Activated T-cell treated with anti-CD3 and anti-CD28 coated beads, Interleukin-2, amount 50 U/mL, for 24 hours (primary cell): ENCODE results near the gene KRT16.
"Not testable (repeated sequence)": the region's sequence is repeated elsewhere in the genome, so short reads cannot be mapped to it uniquely, and the experiment has no call there.

Source experiments
- DNase-seq: peaks from one replicate; pipeline ENCODE4 v3.0.0-alpha.2; 2020
- H3K27ac Mint-ChIP-seq: 2 replicates; pipeline ENCODE4 v1.8.0; 2020; ENCODE audit warnings: mild to moderate bottlenecking, mixed read lengths
- H3K27me3 Mint-ChIP-seq: 2 replicates; pipeline ENCODE4 v1.8.0; 2020; ENCODE audit warnings: mixed read lengths
- H3K36me3 Mint-ChIP-seq: 2 replicates; pipeline ENCODE4 v1.8.0; 2020; ENCODE audit warnings: low read depth, mixed read lengths
- H3K4me1 Mint-ChIP-seq: 2 replicates; pipeline ENCODE4 v1.8.0; 2020; ENCODE audit warnings: low read depth, mixed read lengths
- H3K4me3 Mint-ChIP-seq: 2 replicates; pipeline ENCODE4 v1.8.0; 2020; ENCODE audit warnings: mild to moderate bottlenecking, moderate library complexity, mixed read lengths
- H3K9me3 Mint-ChIP-seq: 2 replicates; pipeline ENCODE4 v1.8.0; 2020; ENCODE audit warnings: mixed read lengths

Gene KRT16

DNA sequence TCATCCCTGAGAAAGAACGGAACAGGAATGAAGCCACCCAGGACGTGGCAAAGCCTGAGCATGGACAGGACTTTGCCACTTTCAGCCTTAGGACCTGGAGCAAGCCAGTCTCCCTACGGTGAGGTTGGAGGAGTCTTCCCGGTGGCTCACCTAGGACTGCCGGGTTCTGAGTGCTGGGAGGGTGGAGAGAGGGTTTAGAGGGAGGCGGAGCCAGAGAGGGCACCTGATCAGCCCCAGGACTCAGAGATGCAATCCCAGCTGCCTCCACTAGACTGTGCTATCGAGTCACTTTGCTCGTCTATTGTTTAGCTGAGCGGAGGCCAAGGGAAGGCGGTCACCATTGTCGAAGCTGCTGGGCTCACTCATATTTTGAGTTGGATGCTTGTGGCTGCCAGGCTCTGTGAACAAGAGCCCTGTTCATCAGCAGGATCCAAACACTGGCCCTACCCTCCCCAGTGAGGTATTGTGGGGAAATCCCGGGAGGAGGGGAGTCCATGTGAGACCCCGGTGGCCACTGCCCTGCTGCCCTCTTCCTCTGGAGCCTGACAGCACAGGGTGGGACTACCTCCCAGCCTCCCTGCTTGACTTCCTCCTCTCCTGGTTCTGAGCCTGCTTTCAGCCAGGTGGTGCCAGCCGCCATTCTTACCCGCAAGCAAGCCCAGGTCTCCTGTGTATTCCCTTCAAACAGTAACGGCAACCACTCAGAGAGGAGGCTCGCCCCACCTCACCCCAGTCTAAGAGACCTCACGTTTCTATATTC lies 32.9 kb downstream of the KRT16 start:
- no peak overlapping the region for H3K27ac Mint-ChIP-seq
- no peaks in the 10 kb centered on the region for H3K9me3 Mint-ChIP-seq
- no peaks in the 10 kb centered on the region for H3K4me1 Mint-ChIP-seq
- H3K4me3 Mint-ChIP-seq, result no peak overlapping the region
- peaks cover 65% of the 10 kb centered on the region for H3K27me3 Mint-ChIP-seq
- H3K36me3 Mint-ChIP-seq, result no peaks in the 10 kb centered on the region
- DNase-seq, result peak; percentile 75

GRCh38 chr17:41578971-41579370 lies 33.6 kb downstream of the KRT16 start:
- Mint-ChIP-seq H3K27me3 (peaks cover 65% of the 10 kb centered on the region), H3K4me3 (no peak overlapping the region), H3K4me1 (no peaks in the 10 kb centered on the region), H3K9me3 (no peaks in the 10 kb centered on the region), H3K27ac (no peak overlapping the region), H3K36me3 (no peaks in the 10 kb centered on the region)
- DNase-seq, result no peak

- DNase-seq, result no peak
- Mint-ChIP-seq H3K4me1 (no peaks in the 10 kb centered on the region), H3K27ac (no peak overlapping the region), H3K27me3 (peaks cover 65% of the 10 kb centered on the region), H3K36me3 (no peaks in the 10 kb centered on the region), H3K9me3 (no peaks in the 10 kb centered on the region), H3K4me3 (no peak overlapping the region)
Measured at GRCh38 chr17:41578538-41578937, 34.0 kb downstream of the KRT16 start.

- not testable (repeated sequence) for H3K27ac Mint-ChIP-seq, H3K36me3 Mint-ChIP-seq, DNase-seq, H3K9me3 Mint-ChIP-seq, H3K4me3 Mint-ChIP-seq, H3K4me1 Mint-ChIP-seq
- peaks cover 68% of the 10 kb centered on the region for H3K27me3 Mint-ChIP-seq
Measured at GRCh38 chr17:41576740-41577139, 35.8 kb downstream of the KRT16 start.

DNA sequence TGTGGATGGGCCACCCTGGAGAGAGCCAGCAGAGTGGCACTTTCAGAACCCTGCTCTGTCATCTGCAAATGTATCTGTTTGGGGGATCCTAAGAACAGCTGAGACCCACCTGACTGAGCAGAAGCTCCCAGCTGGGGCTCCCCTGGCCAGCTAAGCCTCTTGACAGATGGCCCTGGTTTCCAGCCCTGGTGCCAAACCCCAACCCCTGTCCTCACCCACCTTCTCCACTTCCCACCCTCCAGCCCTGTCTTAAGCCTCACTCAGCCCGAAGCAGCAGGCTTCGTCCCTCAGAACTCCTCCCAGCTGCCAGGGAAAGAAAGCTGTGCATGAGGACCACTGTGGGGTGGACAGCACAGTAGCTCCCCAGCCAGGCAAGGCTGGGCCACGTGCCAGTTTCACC lies 37.2 kb downstream of the KRT16 start:
- no peaks in the 10 kb centered on the region for H3K9me3 Mint-ChIP-seq
- H3K36me3 Mint-ChIP-seq, result no peaks in the 10 kb centered on the region
- no peak overlapping the region for H3K4me3 Mint-ChIP-seq
- no peak for DNase-seq
- H3K27ac Mint-ChIP-seq, result no peak overlapping the region
- H3K4me1 Mint-ChIP-seq, result no peaks in the 10 kb centered on the region
- H3K27me3 Mint-ChIP-seq, result peaks cover 64% of the 10 kb centered on the region

DNA sequence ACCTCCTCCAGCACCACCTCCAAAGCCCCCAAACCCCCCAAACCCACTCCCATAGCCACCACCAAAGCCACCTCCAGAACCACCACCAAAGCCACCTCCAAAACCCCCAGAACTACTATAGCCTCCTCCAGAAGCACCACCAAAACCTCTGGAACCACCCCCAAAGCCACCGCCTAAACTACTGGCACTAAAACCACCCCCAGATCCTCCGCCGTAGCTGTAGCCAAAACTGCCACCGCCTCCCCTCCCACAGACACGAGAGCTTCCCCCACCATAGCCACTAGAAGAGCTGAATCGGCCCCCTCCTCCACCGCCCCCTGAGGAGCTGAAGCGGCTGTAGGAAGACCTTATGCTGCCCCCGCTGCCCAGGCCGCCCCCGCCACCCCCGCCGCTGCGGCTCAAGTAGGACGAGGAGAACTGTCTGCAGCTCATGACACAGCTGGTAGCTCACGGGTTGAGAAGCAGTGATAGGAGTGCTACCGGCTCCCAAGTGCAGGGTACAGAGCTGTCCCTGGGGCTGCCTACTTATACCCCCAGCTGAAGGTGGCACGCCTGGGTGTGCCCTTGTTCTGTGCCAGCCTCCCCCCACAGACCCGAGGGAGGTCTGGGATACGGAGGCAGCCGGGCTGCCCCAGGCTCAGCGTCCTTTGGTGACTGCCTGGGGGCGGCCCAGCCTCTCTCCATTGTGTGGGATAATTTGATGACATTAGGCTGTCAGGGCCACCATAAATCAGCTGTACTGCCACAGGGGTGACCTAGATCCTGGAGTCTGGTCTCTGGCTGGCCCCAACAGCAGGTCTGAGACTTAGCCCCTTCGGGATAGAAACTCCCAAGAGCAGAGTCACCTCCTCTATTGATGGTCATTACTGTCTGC lies 40.8 kb downstream of the KRT16 start, which contains the start of gene KRT9:
Gene KRT9 (minus strand): TSS at position 499 of the 874 bp plus-strand sequence. CDS start 67 bp downstream, at position 432.
- Mint-ChIP-seq H3K27me3 (peaks cover 39% of the 10 kb centered on the region), H3K9me3 (peaks cover 10% of the 10 kb centered on the region), H3K4me3 (no peak within 1 kb of the TSS), H3K36me3 (no peaks in the 10 kb centered on the region), H3K27ac (no peak within 1 kb of the TSS), H3K4me1 (peaks cover 8% of the 10 kb centered on the region)
- DNase-seq, result no peak

DNA sequence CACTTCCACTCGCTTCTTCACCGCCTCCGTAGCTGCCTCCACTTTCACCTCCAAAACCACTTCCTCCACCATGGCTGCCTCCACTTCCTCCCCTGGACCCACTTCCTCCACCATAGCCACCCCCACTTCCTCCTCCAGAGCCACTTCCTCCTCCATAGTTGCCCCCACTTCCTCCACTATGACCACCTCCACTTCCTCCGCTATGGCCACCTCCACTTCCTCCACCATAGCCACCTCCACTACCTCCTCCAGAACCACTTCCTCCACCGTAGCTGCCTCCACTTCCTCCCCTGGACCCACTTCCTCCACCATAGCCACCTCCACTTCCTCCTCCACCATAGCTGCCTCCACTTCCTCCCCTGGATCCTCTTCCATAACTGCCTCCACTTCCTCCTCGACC lies 45.2 kb downstream of the KRT16 start:
- no peaks in the 10 kb centered on the region for H3K36me3 Mint-ChIP-seq
- no peak for DNase-seq
- no peak overlapping the region for H3K4me3 Mint-ChIP-seq
- peaks cover 21% of the 10 kb centered on the region for H3K27me3 Mint-ChIP-seq
- peaks cover 10% of the 10 kb centered on the region for H3K9me3 Mint-ChIP-seq
- H3K4me1 Mint-ChIP-seq, result peaks cover 10% of the 10 kb centered on the region
- no peak overlapping the region for H3K27ac Mint-ChIP-seq

- Mint-ChIP-seq H3K27ac (no peak overlapping the region), H3K36me3 (no peaks in the 10 kb centered on the region), H3K9me3 (peaks cover 10% of the 10 kb centered on the region), H3K4me1 (peaks cover 10% of the 10 kb centered on the region), H3K4me3 (no peak overlapping the region), H3K27me3 (peaks cover 33% of the 10 kb centered on the region)
- no peak for DNase-seq
Measured at GRCh38 chr17:41565338-41565737, 47.2 kb downstream of the KRT16 start.

GRCh38 chr17:41563607-41564170 lies 48.9 kb downstream of the KRT16 start:
- Mint-ChIP-seq H3K27ac (no peak overlapping the region), H3K4me1 (peaks cover 10% of the 10 kb centered on the region)
- DNase-seq, result no peak

GRCh38 chr17:41561554-41561953 lies 51.0 kb downstream of the KRT16 start:
- H3K4me3 Mint-ChIP-seq, result no peak overlapping the region
- no peak overlapping the region for H3K27ac Mint-ChIP-seq
- DNase-seq, result no peak
- H3K27me3 Mint-ChIP-seq, result peaks cover 62% of the 10 kb centered on the region
- no peaks in the 10 kb centered on the region for H3K36me3 Mint-ChIP-seq
- H3K9me3 Mint-ChIP-seq, result no peaks in the 10 kb centered on the region
- H3K4me1 Mint-ChIP-seq, result no peaks in the 10 kb centered on the region

More at GRCh38 chr17:41563607-41564170, 48.9 kb downstream of the KRT16 start:
- Mint-ChIP-seq H3K27me3 (peaks cover 41% of the 10 kb centered on the region), H3K4me3 (no peak overlapping the region), H3K36me3 (no peaks in the 10 kb centered on the region), H3K9me3 (peaks cover 10% of the 10 kb centered on the region)
